ENCODE measurements around the gene GHR.

GHR gene

DNA sequence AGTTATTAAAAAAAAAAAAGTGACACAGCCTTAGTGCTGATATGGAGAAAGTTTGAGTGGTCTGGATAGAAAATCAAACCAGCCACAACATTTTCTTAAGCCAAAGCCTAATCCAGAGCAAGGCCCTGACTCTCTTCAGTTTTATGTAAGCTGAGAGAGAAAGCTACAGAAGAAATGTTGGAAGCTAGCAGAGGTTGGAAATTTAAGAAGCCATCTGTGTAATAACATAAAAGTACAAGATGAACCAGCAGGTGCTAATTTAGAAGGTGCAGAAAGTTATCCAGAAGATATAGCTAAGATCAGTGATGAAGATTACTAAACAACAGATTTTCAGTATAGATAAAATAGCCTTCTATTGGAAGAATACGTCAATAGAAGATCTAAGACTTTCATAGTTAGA lies 102.9 kb downstream of the GHR start:
- Histone ChIP-seq H3F3A (ENCODE audit: insufficient read depth, low read length) (no peaks in the 10 kb centered on the region), H3K9me2 (replicated peaks; ENCODE audit: insufficient read depth, low read length) (no peaks in the 10 kb centered on the region), H4K20me1 (ENCODE audit: insufficient read depth, low read length) (no peaks in the 10 kb centered on the region), H3K36me3 (replicated peaks; ENCODE audit: insufficient read depth, low read length) (no peaks in the 10 kb centered on the region), H3K9ac (ENCODE audit: low read length) (no peak overlapping the region), H2AFZ (ENCODE audit: low read length) (no peak overlapping the region), H3K79me2 (ENCODE audit: low read length) (no peaks in the 10 kb centered on the region), H3K27me3 (replicated peaks; ENCODE audit: insufficient read depth, low read length) (no peaks in the 10 kb centered on the region), H3K4me2 (ENCODE audit: low read depth, low read length) (no peak overlapping the region), H3K9me3 (replicated peaks; ENCODE audit: insufficient read depth, low read length) (no peaks in the 10 kb centered on the region), H3K27ac (ENCODE audit: low read length) (no peak overlapping the region), H3K4me1 (ENCODE audit: low read length) (no peaks in the 10 kb centered on the region), H3K4me3 (ENCODE audit: low read length) (no peak overlapping the region)
- DNase-seq: no peak
- TF ChIP-seq EZH2phosphoT487 (IDR thresholded peaks at IDR 0.05; ENCODE audit: low read length): no peak
- TF ChIP-seq EZH2 (optimal IDR thresholded peaks at IDR 0.05; ENCODE audit: low read depth, low read length): no peak

DNA sequence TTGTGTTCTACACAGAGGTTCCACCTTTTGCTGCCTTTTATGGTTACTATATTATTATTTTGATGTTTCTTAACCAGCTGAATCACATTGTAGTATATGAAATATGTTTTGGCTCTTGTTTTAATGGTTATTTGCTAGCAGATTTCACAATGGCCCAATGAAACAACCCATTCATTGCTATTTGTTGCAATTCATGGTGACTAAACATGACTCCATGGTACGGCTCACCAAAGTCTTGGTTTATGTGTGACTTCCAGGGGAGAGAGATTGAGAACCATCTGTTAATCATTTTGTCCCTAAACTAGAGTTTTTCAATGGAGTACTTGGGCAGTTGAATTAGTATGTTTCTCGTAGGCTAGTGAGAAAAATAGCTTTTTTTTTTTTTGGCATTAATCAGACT lies 108.4 kb downstream of the GHR start:
- Histone ChIP-seq H3K27ac (ENCODE audit: low read length) (no peak overlapping the region), H3K9me3 (replicated peaks; ENCODE audit: insufficient read depth, low read length) (no peaks in the 10 kb centered on the region), H3K9me2 (replicated peaks; ENCODE audit: insufficient read depth, low read length) (no peaks in the 10 kb centered on the region), H2AFZ (ENCODE audit: low read length) (no peak overlapping the region), H3K9ac (ENCODE audit: low read length) (no peak overlapping the region), H3K4me2 (ENCODE audit: low read depth, low read length) (no peak overlapping the region), H3K36me3 (replicated peaks; ENCODE audit: insufficient read depth, low read length) (no peaks in the 10 kb centered on the region), H3F3A (ENCODE audit: insufficient read depth, low read length) (no peaks in the 10 kb centered on the region), H4K20me1 (ENCODE audit: insufficient read depth, low read length) (no peaks in the 10 kb centered on the region), H3K79me2 (ENCODE audit: low read length) (no peaks in the 10 kb centered on the region), H3K4me1 (ENCODE audit: low read length) (no peaks in the 10 kb centered on the region), H3K4me3 (ENCODE audit: low read length) (no peak overlapping the region), H3K27me3 (replicated peaks; ENCODE audit: insufficient read depth, low read length) (no peaks in the 10 kb centered on the region)
- TF ChIP-seq EZH2phosphoT487 (IDR thresholded peaks at IDR 0.05; ENCODE audit: low read length) (no peak), EZH2 (optimal IDR thresholded peaks at IDR 0.05; ENCODE audit: low read depth, low read length) (no peak)
- TF ChIP-seq, protein P1, sequence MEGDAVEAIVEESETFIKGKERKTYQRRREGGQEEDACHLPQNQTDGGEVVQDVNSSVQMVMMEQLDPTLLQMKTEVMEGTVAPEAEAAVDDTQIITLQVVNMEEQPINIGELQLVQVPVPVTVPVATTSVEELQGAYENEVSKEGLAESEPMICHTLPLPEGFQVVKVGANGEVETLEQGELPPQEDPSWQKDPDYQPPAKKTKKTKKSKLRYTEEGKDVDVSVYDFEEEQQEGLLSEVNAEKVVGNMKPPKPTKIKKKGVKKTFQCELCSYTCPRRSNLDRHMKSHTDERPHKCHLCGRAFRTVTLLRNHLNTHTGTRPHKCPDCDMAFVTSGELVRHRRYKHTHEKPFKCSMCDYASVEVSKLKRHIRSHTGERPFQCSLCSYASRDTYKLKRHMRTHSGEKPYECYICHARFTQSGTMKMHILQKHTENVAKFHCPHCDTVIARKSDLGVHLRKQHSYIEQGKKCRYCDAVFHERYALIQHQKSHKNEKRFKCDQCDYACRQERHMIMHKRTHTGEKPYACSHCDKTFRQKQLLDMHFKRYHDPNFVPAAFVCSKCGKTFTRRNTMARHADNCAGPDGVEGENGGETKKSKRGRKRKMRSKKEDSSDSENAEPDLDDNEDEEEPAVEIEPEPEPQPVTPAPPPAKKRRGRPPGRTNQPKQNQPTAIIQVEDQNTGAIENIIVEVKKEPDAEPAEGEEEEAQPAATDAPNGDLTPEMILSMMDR (IDR thresholded peaks at IDR 0.05; ENCODE audit: low read length): no peak
- no peak for DNase-seq

DNA sequence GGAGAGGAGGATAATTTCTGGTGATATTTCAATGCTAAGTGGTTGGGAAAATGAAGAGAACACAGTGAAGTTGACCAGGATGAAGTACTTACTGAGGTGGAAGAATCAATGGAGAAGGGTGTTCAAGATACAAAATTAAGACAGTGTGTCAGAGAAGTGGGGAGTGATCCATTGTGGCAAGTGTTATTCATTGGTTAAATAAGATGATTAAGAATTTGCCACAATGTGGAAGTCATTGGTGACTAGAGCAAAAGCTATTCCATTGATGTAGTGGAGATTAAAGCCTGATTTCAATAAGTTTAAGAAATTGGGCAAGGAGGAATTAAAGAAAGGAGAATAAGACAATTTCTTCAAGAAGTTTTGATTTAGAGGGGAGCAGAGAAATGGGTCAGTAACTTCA lies 118.9 kb downstream of the GHR start:
- Histone ChIP-seq H3K79me2 (ENCODE audit: low read length) (no peaks in the 10 kb centered on the region), H4K20me1 (ENCODE audit: insufficient read depth, low read length) (no peaks in the 10 kb centered on the region), H3K36me3 (replicated peaks; ENCODE audit: insufficient read depth, low read length) (no peaks in the 10 kb centered on the region), H3K4me3 (ENCODE audit: low read length) (no peak overlapping the region), H3K9me2 (replicated peaks; ENCODE audit: insufficient read depth, low read length) (no peaks in the 10 kb centered on the region), H3K4me2 (ENCODE audit: low read depth, low read length) (no peak overlapping the region), H3K27ac (ENCODE audit: low read length) (no peak overlapping the region), H2AFZ (ENCODE audit: low read length) (no peak overlapping the region), H3K9ac (ENCODE audit: low read length) (no peak overlapping the region), H3K9me3 (replicated peaks; ENCODE audit: insufficient read depth, low read length) (no peaks in the 10 kb centered on the region), H3F3A (ENCODE audit: insufficient read depth, low read length) (no peaks in the 10 kb centered on the region), H3K4me1 (ENCODE audit: low read length) (no peaks in the 10 kb centered on the region), H3K27me3 (replicated peaks; ENCODE audit: insufficient read depth, low read length) (no peaks in the 10 kb centered on the region)
- TF ChIP-seq EZH2phosphoT487 (IDR thresholded peaks at IDR 0.05; ENCODE audit: low read length) (no peak), EZH2 (optimal IDR thresholded peaks at IDR 0.05; ENCODE audit: low read depth, low read length) (no peak)
- TF ChIP-seq, protein P1 (IDR thresholded peaks at IDR 0.05; ENCODE audit: low read length): no peak
- DNase-seq: no peak

DNA sequence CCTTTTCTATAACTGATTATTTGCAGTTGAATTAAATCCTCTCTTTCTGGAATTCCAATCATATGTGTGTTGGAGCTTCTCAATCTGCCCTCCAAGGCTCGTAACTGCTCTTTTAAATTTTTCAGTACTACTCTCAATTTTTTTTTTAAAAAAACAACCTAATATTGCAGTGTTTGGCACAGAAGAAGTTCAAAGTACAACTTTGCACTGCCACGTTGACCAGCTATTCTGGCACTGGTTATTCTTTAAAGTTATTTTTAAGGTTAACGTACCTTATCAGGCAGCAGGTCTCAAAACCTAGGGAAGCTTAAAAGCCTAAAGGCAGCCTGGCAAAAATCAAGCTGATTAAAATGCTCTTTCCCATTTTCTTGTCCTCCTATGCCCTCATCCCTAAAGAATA lies 120.5 kb downstream of the GHR start:
- H2AFZ ChIP-seq (ENCODE audit: low read length): no peak overlapping the region
- H3K36me3 ChIP-seq (replicated peaks; ENCODE audit: insufficient read depth, low read length): no peaks in the 10 kb centered on the region
- no peak overlapping the region for H3K27ac ChIP-seq (ENCODE audit: low read length)
- H4K20me1 ChIP-seq (ENCODE audit: insufficient read depth, low read length): no peaks in the 10 kb centered on the region
- H3K4me2 ChIP-seq (ENCODE audit: low read depth, low read length): no peak overlapping the region
- H3F3A ChIP-seq (ENCODE audit: insufficient read depth, low read length): no peaks in the 10 kb centered on the region
- no peaks in the 10 kb centered on the region for H3K79me2 ChIP-seq (ENCODE audit: low read length)
- no peak overlapping the region for H3K9ac ChIP-seq (ENCODE audit: low read length)
- H3K9me3 ChIP-seq (replicated peaks; ENCODE audit: insufficient read depth, low read length): no peaks in the 10 kb centered on the region
- no peak for DNase-seq
- TF ChIP-seq EZH2phosphoT487 (IDR thresholded peaks at IDR 0.05; ENCODE audit: low read length): no peak
- no peaks in the 10 kb centered on the region for H3K27me3 ChIP-seq (replicated peaks; ENCODE audit: insufficient read depth, low read length)
- H3K4me1 ChIP-seq (ENCODE audit: low read length): no peaks in the 10 kb centered on the region
- H3K4me3 ChIP-seq (ENCODE audit: low read length): no peak overlapping the region
- no peaks in the 10 kb centered on the region for H3K9me2 ChIP-seq (replicated peaks; ENCODE audit: insufficient read depth, low read length)
